Neuronal stem cell (in vitro differentiated cells): ENCODE measurements around the gene RIPOR3.

Experiments
- DNase-seq: peaks from one replicate; pipeline ENCODE4 v3.0.0-alpha.2; 2013; ENCODE audit warnings: low spot score
- H2AFZ ChIP-seq: one replicate; pipeline ENCODE4 v1.6.1; 2013; ENCODE audit warnings: mild to moderate bottlenecking, low read length, inconsistent platforms
- H2AK5ac ChIP-seq: 2 replicates; pipeline ENCODE4 v1.6.1; 2013; ENCODE audit warnings: low read depth, mild to moderate bottlenecking, inconsistent platforms, low read length, moderate library complexity, mixed read lengths
- H2BK120ac ChIP-seq: 2 replicates; pipeline ENCODE4 v1.6.1; 2013; ENCODE audit warnings: low read depth, mild to moderate bottlenecking, inconsistent platforms, low read length, moderate library complexity, mixed read lengths
- H2BK12ac ChIP-seq: one replicate; pipeline ENCODE4 v1.6.1; 2013; ENCODE audit warnings: low read length, inconsistent platforms
- H2BK15ac ChIP-seq: 2 replicates; pipeline ENCODE4 v1.6.1; 2013; ENCODE audit warnings: mild to moderate bottlenecking, low read length, inconsistent platforms, mixed read lengths
- H2BK5ac ChIP-seq: one replicate; pipeline ENCODE4 v1.6.1; 2013; ENCODE audit warnings: inconsistent platforms, mild to moderate bottlenecking, low read length, moderate library complexity
- H3K14ac ChIP-seq: one replicate; pipeline ENCODE4 v1.6.1; 2013; ENCODE audit warnings: low read length, inconsistent platforms
- H3K18ac ChIP-seq: 2 replicates; pipeline ENCODE4 v1.6.1; 2013; ENCODE audit warnings: low read length, inconsistent platforms
- H3K23ac ChIP-seq: 2 replicates; pipeline ENCODE4 v1.6.1; 2013; ENCODE audit warnings: low read depth, mild to moderate bottlenecking, mixed read lengths, low read length, inconsistent platforms; ENCODE audit not compliant: poor library complexity
- H3K27ac ChIP-seq: replicated peaks from 3 replicates; pipeline ENCODE4 v1.5.1; 2013; ENCODE audit warnings: low read length, inconsistent platforms
- H3K27me3 ChIP-seq, 3 experiments: 2 replicates each; pipeline ENCODE4 v1.6.1; 2013; ENCODE audit warnings: low read length in 3 of 3, mild to moderate bottlenecking in 2 of 3, inconsistent platforms in 1 of 3, low read depth in 1 of 3, mixed read lengths in 1 of 3, moderate library complexity in 1 of 3; ENCODE audit not compliant: control insufficient read depth in 3 of 3, insufficient read depth in 3 of 3
- H3K36me3 ChIP-seq, 2 donors: replicated peaks in 1 of 2; 2 replicates each; pipeline ENCODE4 v1.6.1; 2013; ENCODE audit warnings: low read length in 2 of 2; ENCODE audit not compliant: control insufficient read depth in 2 of 2, insufficient read depth in 2 of 2
- H3K4ac ChIP-seq: 2 replicates; pipeline ENCODE4 v1.6.1; 2013; ENCODE audit warnings: inconsistent platforms, mild to moderate bottlenecking, low read length, moderate library complexity
- H3K4me1 ChIP-seq, 2 donors: 1 replicate in 1 of 2; 2 replicates in 1 of 2; pipeline ENCODE4 v1.6.1; 2013; ENCODE audit warnings: low read length in 2 of 2, low read depth in 1 of 2; ENCODE audit not compliant: control insufficient read depth in 2 of 2, insufficient read depth in 1 of 2
- H3K4me2 ChIP-seq: one replicate; pipeline ENCODE4 v1.6.1; 2013; ENCODE audit warnings: mild to moderate bottlenecking, low read length, inconsistent platforms; ENCODE audit not compliant: insufficient read depth, poor library complexity, severe bottlenecking
- H3K4me3 ChIP-seq, 2 donors: 2 replicates each; pipeline ENCODE4 v1.5.1; 2013; ENCODE audit warnings: low read length in 2 of 2, mild to moderate bottlenecking in 2 of 2, inconsistent platforms in 1 of 2, moderate library complexity in 1 of 2
- H3K79me1 ChIP-seq: one replicate; pipeline ENCODE4 v1.6.1; 2013; ENCODE audit warnings: low read depth, mild to moderate bottlenecking, inconsistent platforms, low read length, moderate library complexity
- H3K9ac ChIP-seq: one replicate; pipeline ENCODE4 v1.6.1; 2013; ENCODE audit warnings: mild to moderate bottlenecking, low read depth, low read length, inconsistent platforms; ENCODE audit not compliant: poor library complexity
- H3K9me3 ChIP-seq, 2 donors: replicated peaks in 1 of 2; 2 replicates each; pipeline versions ENCODE3 to v1.6.1; 2013; ENCODE audit warnings: low read length in 2 of 2, mild to moderate bottlenecking in 2 of 2, inconsistent platforms in 1 of 2, low read depth in 1 of 2, mixed read lengths in 1 of 2, moderate library complexity in 1 of 2; ENCODE audit not compliant: control insufficient read depth in 2 of 2, insufficient read depth in 1 of 2
- H4K8ac ChIP-seq: one replicate; pipeline ENCODE4 v1.6.1; 2013; ENCODE audit warnings: low read depth, mild to moderate bottlenecking, inconsistent platforms, low read length, moderate library complexity
- H4K91ac ChIP-seq: one replicate; pipeline ENCODE4 v1.6.1; 2013; ENCODE audit warnings: low read length, low read depth, mild to moderate bottlenecking, inconsistent platforms; ENCODE audit not compliant: poor library complexity
- WGBS, 2 donors: extraction: QIAGEN DNeasy Blood & Tissue Kit; methylation state at CpG; one replicate each; pipeline ENCODE4 v1.1.7; 2013; ENCODE audit warnings: missing lambda C conversion rate in 2 of 2, mixed read lengths in 1 of 2; ENCODE audit not compliant: insufficient read length in 2 of 2, insufficient replicate concordance in 1 of 2; ENCODE audit errors: extremely low coverage in 2 of 2; 5-methylcytosine and 5-hydroxymethylcytosine counted together

Gene RIPOR3

DNA sequence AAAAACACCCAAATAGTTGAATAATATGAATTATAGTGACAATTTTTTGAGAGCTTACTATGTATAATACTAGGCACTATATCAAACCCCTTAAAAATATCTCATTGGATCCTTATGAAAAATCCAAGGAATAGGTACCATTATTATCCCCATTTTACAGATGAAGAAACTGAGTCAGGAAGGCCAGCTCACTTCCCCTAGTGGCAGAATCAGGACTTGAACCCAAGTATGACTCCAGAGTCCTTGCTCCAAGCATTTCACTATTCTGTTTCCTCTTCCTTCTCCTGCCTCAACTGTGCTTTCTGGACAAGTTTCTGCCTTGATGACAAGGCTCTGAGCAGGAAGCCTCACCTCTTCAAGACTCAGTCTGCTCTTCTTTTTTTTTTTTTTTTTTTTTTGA, 29.2 kb upstream of the RIPOR3 start:
- Histone ChIP-seq H3K4me2 (no peak overlapping the region), H2AK5ac (no peak overlapping the region), H3K14ac (no peak overlapping the region), H4K8ac (no peak overlapping the region), H2BK120ac (no peak overlapping the region), H4K91ac (no peak overlapping the region), H2BK5ac (no peak overlapping the region), H3K36me3 (no peaks in the 10 kb centered on the region), H2AFZ (no peak overlapping the region), H2BK15ac (no peak overlapping the region), H3K4me3 (no peak overlapping the region), H3K27me3 (peaks cover 0 to 7% (median 0%) of the 10 kb centered on the region in 3 experiments), H2BK12ac (no peak overlapping the region), H3K4ac (no peak overlapping the region), H3K27ac (no peak overlapping the region), H3K18ac (no peak overlapping the region), H3K23ac (no peak overlapping the region), H3K9me3 (no peaks in the 10 kb centered on the region), H3K4me1 (peaks cover 9 to 10% of the 10 kb centered on the region in 2 donors), H3K9ac (no peak overlapping the region), H3K79me1 (no peaks in the 10 kb centered on the region)
- DNase-seq, result no peak

DNA sequence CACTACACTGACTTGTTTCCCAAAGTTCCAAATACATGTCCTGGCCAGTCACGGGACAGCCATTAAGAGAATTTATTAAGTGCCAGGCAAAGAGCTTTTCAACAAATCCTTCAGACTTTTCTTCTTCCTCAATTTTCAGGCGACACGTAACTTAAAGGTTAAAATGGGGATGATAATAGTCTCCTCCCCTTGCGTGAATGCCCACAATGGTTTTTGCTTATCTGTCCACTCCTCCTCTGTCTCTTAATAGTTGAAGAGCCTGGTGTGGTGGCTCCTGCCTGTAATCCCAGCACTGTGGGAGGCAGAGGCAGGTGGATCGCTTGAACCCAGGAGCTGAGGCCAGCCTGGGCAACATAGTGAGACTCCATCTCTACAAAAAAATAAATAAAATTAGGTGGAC, 28.7 kb upstream of the RIPOR3 start:
- DNase-seq, result no peak
- Histone ChIP-seq H3K27me3 (peaks cover 0 to 9% (median 0%) of the 10 kb centered on the region in 3 experiments), H3K9ac (no peak overlapping the region), H3K14ac (no peak overlapping the region), H2AFZ (no peak overlapping the region), H3K4ac (no peak overlapping the region), H3K4me3 (no peak overlapping the region), H3K79me1 (no peaks in the 10 kb centered on the region), H3K23ac (no peak overlapping the region), H2BK12ac (no peak overlapping the region), H4K91ac (no peak overlapping the region), H4K8ac (no peak overlapping the region), H2AK5ac (no peak overlapping the region), H3K9me3 (no peaks in the 10 kb centered on the region), H3K4me2 (no peak overlapping the region), H2BK5ac (no peak overlapping the region), H2BK15ac (no peak overlapping the region), H3K18ac (no peak overlapping the region), H3K36me3 (no peaks in the 10 kb centered on the region), H2BK120ac (no peak overlapping the region), H3K4me1 (peaks cover 7 to 10% of the 10 kb centered on the region in 2 donors), H3K27ac (no peak overlapping the region)
- no CpG with 5 or more reads among the region's 5 CpGs for WGBS, 2 donors

DNA sequence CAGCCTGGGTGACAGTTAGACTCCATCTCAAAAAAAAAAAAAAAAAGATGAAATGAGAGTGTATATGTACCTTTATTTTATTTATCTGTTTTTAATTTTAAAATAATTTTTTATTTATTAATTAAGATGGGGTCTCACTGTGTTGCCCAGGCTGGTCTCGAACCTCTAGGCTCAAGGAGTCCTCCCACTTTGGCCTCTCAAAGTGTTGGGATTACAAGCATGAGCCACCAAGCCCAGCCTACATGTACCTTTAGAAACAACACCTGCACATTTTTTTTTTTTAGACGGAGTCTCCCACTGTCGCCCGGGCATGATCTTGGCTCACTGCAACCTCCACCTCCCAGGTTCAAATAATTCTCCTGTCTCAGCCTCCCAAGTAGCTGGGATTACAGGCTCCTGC, 28.0 kb upstream of the RIPOR3 start:
- no peak overlapping the region for H3K18ac ChIP-seq
- H4K8ac ChIP-seq, result no peak overlapping the region
- H3K36me3 ChIP-seq, result no peaks in the 10 kb centered on the region
- no CpG with 5 or more reads among the region's 4 CpGs for WGBS, 2 donors
- no peaks in the 10 kb centered on the region for H3K9me3 ChIP-seq
- H3K4me2 ChIP-seq, result no peak overlapping the region
- peaks cover 0 to 9% (median 0%) of the 10 kb centered on the region in 3 experiments for H3K27me3 ChIP-seq
- no peak for DNase-seq
- H3K14ac ChIP-seq, result no peak overlapping the region
- no peak overlapping the region for H2BK12ac ChIP-seq
- no peak overlapping the region for H3K27ac ChIP-seq
- H2BK15ac ChIP-seq, result no peak overlapping the region
- no peak overlapping the region for H3K23ac ChIP-seq
- H3K79me1 ChIP-seq, result no peaks in the 10 kb centered on the region
- no peak overlapping the region for H2BK120ac ChIP-seq
- no peak overlapping the region for H2AFZ ChIP-seq
- H3K4ac ChIP-seq, result no peak overlapping the region
- H2AK5ac ChIP-seq, result no peak overlapping the region
- H3K4me1 ChIP-seq, result peaks cover under 1 to 3% of the 10 kb centered on the region in 2 donors
- H3K9ac ChIP-seq, result no peak overlapping the region
- H4K91ac ChIP-seq, result no peak overlapping the region
- no peak overlapping the region for H2BK5ac ChIP-seq
- H3K4me3 ChIP-seq, result no peak overlapping the region

DNA sequence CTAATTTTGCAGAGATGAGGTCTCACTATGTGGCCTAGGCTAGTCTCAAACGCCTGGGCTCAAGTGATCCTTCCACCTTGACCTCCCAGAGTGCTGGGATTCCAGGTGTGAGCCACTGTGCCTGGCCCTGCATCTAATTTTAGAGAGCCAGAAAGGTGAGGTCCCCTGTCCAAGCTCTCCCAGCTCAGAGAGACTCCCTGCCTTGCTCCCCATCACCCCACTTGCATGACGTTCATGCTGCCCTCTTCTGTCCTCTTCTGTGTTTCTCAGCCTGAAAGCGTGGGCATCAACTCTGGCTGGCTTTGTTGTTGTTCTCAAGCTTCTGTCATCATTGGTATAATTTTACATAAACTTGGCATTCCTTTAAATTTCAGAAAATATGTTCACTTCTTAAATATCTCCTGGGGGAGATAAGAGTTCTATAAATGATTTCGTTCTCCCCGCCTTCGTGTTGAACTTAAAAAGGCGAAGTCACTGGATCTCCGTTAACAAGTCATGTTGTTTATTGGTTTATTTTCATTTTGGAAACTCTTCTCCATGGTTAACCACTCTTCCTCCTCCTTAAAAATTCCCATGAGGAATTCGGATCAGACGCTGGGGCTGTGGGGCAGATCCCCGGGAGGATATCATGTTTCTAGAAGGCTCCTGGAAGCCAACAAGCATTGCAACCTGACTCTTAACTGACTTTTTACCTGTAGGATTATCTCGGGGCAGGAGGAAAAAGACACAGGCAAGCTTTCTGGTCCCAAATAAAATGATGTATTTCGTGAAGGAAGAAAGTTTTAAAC, 26.8 kb upstream of the RIPOR3 start:
- no peak for DNase-seq
- H3K4me1 ChIP-seq, result peaks cover 0 to 2% of the 10 kb centered on the region in 2 donors
- no peak overlapping the region for H4K91ac ChIP-seq
- no peak overlapping the region for H3K4me2 ChIP-seq
- H2AK5ac ChIP-seq, result no peak overlapping the region
- no peaks in the 10 kb centered on the region for H3K9me3 ChIP-seq
- no peak overlapping the region for H3K4ac ChIP-seq
- no peak overlapping the region for H2BK5ac ChIP-seq
- no peak overlapping the region for H2BK12ac ChIP-seq
- H3K79me1 ChIP-seq, result no peaks in the 10 kb centered on the region
- H2BK120ac ChIP-seq, result no peak overlapping the region
- no peak overlapping the region for H3K23ac ChIP-seq
- H3K18ac ChIP-seq, result no peak overlapping the region
- H3K27ac ChIP-seq, result no peak overlapping the region
- no peak overlapping the region for H3K4me3 ChIP-seq
- no peak overlapping the region for H3K9ac ChIP-seq
- WGBS, 2 donors, result no CpG with 5 or more reads among the region's 13 CpGs
- H2BK15ac ChIP-seq, result no peak overlapping the region
- no peak overlapping the region for H3K14ac ChIP-seq
- H3K36me3 ChIP-seq, result no peaks in the 10 kb centered on the region
- H4K8ac ChIP-seq, result no peak overlapping the region
- no peak overlapping the region for H2AFZ ChIP-seq
- H3K27me3 ChIP-seq, result peaks cover 0 to 9% (median 0%) of the 10 kb centered on the region in 3 experiments
